HG03432 (cell line): Measurements from ENCODE around the gene FAT1.
A peak's percentile ranks its signal among the peaks of the same experiment; 100 is the strongest.

Source experiments
- ATAC-seq: cut with Tn5 transposase; IDR thresholded peaks from one replicate; pipeline ENCODE4 v1.9.1; 2021; ENCODE audit warnings: mild to moderate bottlenecking, moderate library complexity; ENCODE audit not compliant: unreplicated experiment

The FAT1 gene

DNA sequence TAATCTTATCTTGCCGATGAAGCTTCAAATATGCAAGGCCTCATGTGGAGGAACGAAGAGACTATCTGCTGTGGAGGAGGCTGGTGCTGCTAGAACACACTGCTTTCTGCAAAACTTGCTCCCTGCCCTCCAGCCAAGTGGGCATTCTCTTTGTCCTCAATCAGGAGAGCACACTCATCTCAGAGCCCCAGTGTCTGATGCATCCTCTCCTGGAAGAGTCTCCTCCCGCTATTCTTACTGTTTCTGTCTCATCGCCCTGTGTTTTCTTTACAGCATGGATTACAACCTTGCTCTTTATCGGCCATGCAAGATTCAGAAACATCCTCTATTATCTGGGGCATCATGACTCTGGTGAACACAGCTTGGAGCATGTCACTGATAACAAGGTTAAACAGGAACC lies 100.1 kb downstream of the FAT1 start:
- ATAC-seq: no peak

DNA sequence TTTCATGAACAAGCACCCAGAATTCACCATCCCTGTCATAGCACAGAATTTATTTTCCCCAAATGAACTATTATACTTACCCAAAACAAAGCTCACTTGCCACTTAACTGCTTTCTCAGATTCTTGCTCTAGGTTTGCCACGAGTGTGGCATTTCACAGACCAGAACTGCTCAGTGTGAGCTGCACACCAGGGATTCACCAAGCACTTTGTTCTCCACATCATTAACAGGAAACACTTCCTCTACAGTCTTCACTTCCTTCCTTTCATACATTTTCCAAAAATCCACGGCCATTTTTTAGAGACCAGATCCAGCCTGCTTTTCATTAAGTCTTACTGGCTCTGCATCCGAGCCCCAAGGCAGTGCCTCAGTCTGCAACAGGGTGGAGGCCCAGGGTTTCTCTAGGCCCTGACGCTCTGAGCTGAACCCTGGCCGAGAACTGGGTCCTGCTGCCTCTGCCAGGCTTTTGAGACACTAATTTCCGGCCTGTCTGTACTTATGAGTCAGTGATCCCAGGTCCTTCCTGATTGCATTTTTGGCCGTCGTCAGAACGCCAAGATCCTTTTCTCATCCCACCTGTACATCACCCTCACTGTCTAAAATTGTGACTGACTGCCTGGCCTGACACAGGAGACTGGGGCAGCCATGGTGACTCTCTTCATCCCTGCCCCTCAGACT lies 100.7 kb downstream of the FAT1 start:
- no peak for ATAC-seq

DNA sequence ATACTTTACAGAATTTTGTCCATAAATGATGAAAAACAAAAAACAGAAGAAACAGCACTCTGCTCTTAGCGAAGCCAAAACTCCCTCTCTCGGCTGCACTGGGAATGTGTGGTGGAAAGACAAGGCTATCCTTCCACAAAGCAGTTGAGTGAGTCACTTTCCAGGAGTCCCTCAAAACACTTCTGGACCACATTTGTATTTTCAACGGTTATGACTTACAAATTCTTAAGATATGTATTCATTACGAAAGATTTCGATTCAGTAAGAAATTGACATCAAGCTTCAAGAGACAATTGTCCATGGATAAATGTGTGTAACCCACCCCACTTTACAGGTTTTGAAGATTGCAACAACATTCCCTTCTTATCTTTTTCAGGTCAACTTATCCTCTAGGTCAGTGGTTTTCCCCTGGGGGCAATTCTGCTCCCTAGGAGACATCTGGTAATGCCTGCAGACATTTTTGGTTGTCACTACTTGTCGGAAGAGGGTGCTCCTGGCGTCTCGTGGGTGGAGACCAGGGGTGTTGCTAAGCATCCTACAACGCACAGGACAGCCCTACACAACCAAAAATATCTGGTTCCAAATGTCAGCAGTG lies 101.6 kb downstream of the FAT1 start:
- no peak for ATAC-seq

DNA sequence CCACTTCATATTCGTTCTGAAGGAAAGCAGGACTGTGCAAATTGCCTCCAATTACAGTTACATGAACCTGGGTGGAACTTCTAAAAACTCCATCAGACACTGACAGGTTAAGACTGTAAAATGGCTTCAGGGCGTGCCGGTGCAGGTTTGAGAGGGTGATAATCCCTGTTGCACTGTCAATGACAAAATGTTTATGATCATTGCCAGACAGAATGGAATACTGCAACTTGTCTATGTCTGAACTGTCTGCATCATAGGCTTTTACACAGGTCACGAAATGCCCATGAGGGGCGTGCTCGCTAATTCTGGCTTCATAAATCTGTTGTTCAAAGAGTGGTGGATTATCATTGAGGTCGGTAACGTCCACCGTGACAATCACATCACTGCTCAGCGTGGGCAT lies 104.6 kb downstream of the FAT1 start:
- no peak for ATAC-seq

DNA sequence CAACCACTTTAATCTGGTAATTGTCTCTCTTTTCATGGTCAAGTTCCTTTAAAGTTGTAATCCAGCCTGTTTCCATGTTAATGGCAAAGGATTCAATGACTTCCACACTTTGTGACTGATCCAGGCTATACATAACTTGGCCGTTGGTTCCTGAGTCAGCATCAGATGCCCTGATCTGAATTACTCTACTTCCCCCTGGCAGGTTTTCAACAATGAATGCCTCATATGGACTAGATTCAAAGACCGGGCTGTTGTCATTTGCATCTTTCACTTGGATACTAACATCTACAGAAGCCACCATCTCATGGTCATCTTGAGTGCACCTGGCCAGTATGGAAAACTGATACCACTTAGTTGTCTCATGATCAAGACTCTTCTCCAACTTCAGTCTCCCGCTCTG lies 105.7 kb downstream of the FAT1 start:
- no peak for ATAC-seq

DNA sequence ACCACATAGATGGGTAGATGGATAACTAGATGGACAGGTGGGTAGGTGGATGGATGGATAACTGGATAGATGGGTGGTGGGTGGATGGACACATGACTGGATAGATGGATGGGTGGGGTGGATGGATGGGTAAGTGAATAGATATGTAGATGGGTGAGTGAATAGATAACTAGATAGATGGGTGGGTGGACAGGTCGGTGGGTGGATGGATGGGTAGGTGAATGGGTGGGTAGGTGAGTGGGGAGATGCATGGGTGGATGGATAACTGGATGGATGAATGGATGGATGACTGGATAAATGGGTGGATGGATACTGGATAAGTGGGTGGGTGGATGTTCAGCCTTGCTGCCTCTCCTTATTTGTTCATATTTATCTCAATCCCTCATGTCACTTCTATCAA lies 116.2 kb downstream of the FAT1 start:
- ATAC-seq: no peak

DNA sequence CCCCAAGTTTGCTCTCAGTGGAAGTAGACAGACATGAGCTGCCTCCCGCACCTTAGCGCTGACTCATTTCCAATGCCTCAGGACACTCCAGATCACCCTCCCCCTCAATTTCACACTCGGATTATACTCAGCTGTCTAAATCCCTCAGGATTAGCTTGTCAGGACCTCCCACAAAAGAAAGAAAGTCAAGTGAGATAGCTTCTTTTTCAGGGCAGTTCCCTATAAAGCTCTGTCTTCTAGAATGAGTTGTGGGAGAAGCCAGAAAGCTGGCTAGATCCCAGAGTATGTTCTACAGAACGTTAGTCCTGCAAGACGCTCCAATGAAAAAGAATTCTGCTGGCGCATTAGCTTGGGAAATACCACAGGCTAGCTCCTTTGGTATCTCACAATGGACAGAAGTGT lies 117.1 kb downstream of the FAT1 start:
- ATAC-seq: no peak

DNA sequence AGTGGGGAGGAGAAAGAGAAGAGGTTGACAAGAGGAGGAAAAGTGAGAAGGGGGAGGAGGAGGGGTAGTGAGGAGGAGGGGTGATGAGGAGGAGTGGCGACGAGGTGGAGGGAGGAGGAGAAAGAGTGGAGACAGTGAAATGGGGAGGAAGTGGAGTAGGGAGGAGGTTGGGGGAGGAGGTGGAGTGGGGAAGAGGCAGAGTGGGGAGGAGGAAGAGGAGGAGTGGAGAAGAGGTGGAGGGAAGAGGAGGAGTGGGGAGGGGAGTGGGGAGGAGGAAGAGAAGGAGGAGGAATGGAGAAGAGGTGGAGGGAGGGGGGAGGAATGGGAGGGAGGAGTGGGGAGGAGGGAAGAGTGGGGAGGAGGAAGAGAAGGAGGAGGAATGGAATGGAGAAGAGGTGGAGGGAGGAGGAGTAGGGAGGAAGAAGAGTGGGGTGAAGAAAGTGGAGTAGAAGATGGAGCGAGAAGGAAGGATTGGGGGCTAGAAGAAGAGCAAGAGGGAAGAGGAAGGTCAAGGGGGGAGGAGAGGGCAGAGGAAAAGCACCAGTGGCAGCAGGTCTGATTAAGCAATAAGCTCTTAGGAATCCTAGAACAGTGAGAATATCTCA lies 118.3 kb downstream of the FAT1 start:
- no peak for ATAC-seq

DNA sequence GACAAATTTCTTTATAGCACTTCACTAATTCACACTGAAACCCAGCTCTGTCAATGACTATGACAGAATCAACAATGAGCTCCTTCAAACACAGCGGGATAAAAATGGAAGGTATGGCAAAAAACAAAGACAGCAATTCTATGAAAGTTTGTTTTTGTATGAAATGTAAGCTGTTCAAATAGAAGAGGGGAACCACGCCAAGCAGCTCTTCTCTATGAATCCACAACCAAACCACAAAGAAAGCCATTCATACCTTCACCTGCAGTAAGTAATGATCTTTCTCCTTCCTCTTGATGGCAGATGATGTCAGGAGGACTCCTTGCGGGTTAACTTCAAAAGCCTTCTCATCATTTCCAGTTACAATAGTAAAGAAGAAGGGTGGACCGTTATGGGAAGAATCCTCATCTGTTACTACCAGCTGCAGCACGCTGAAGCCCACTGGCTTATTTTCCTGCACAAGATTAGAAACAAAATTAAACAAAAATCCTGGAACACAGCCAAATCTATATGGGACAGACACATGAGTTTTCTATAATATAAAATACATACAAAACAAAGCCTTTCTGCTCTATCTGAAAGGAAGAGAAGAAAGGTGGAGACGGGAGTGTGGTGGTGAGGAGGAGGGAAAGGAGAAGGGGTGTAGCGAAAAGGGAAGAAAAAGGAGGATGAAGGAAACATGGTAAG lies 119.4 kb downstream of the FAT1 start:
- ATAC-seq: no peak

DNA sequence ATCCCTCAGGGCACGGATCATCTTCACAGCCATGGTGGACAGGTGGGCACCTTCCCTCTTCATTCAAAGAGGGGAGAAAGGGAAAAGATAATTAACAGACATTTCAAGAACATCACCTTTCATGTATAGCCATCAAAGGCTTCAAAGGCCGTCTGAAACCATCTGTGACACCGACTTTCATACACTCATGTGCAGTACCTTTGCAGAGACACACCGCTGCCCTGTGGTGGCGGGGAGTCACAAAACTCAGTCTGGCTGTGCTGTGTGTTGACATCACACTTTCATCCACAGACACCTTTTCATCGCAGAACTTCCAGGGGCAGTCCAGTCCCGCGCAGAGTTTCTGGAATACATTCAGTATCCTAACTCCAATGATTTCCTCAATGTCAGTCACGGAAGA lies 120.7 kb downstream of the FAT1 start:
- no peak for ATAC-seq

DNA sequence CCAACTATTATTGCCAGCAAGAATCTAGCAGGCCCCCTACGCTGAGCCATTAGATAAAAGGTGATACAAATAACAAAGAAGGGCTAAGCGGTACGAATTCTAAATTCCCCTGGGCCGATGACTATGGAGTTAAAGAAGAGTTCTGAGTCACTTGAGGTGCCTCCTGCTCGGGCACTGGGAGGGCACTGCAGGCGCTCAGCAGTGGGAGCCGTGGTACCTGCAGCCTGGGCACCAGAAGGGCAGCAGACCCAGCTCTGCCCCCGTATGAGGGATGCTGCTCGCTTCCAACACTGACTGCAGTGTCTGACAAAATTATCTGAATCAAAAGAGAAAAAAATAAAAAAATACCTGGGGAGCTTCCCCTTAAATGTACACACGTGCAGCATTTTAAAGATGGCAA lies 124.2 kb downstream of the FAT1 start:
- no peak for ATAC-seq

DNA sequence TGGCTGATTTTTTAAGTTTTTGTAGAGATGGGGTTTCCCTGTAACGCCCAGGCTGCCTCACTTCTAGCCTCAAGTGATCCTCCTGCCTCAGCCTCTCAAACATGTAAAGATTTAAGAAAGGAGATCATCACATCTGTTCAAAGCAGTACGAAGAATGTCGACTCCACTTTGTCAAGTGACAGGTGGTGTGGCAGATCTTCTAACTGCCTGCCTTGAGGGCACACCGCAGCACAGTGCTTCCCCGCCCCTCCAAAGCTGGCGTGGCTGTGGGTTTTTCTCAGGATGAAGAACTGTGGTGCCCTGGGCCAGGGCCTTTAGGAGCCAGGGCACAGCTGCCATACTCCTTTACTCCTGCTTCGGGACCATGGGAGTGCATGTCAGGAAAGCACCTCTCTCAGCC lies 125.0 kb downstream of the FAT1 start:
- no peak for ATAC-seq

DNA sequence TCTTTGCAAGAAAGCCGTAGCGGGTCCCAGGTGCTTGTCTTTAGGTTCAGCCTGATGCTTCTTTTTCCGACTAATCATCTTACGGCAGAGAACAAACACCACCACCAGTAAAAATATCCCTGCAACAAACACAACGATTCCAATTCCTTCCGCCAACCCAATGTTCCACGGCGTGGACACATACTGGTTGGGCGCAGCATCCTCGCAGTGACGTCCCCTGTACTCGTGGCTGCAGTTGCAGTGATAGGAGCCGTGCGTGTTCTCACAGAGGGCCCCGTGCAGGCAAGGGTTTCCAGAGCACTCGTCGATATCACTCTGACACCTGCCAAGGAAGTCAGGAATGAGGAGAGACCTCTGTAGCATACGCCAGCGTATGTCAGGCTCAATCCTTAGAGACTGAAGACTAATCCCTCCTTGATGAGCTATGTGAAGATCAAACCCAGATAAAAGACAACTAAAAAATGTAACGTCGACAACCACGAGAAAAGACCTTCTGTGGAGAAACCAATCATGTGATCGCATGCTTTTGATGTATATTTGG lies 126.7 kb downstream of the FAT1 start:
- no peak for ATAC-seq

DNA sequence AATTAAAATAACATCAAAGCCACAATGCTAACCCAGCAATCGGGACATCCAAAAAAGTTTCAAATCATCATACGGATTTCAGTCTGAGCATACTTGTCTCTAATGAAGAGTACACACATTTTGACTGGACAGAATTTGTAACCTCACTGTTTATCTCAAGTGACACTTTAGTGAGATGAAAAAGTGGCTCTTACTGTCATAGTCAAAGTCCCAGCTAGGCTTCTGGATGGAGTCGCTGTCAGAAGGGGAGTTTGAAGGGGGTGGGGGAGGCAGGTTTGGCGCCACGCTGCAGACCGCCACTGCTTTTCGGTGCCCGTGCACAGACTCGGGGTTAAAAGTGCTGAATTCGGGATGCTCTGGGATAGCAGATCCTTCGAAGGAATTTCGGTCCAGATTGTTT lies 127.3 kb downstream of the FAT1 start:
- no peak for ATAC-seq

DNA sequence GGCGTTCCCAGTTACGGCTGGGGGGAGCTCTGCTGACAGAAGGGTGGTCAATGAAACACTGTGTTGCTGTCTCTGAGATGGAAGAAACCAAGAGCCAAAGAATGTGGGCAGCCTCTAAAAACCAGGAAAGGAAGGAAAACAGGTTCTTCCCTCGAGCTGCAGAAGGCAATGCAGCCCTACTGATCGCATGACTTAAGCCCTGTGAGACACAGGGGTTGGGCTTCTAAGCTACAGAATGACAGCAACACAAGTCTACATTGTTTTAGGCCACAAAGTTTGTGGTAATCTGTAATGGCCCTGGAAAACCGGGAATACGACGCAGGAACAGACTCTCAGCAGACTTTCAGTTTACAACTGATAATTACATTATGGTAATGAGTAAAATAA lies 130.1 kb downstream of the FAT1 start:
- ATAC-seq: no peak

DNA sequence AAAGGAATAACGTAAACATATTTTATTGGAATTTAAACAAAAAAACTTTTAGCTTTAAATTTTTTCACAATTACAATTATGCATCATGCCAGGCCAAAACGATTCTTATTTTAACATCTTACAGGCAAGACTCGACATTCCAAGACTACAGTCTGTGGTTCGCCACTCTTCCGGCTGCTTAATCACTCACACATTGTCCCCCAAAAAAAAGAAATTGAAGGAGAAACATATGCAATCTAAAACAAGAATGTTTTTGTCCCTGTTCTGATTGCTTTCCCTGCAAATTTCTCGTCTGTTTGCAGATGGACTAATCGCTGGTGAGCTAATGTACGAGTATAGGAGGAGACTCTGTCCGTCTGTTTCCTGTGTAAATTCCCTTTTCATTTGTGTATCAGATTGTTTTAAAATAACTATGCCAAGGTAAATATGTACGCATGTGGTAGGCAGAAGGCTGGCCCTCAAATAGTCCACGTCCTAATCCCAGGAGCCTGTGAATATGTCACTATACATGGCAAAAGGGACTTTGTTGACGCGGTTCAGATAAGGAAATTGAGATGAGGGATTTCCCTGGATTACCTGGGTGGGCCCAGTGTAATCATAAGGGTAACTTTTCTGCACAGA lies 130.6 kb downstream of the FAT1 start:
- ATAC-seq: no peak

DNA sequence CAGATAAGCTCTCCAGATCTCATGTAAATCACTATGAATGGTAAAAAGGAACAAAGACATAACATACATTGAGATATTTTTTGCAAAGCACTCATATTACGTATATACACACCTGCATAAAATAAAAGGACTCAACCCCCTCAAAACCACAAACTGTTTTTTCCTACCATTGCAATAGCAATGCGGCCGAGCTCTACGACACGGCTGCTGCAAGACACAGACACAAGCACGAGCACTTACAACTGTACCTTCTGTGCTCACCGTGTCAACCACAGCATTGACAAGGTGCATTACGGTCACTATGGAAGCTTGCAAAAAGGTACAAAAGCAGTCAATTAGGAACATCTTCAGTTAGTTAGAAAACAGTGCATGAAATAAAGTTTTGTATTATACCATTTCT lies 131.2 kb downstream of the FAT1 start:
- no peak for ATAC-seq

DNA sequence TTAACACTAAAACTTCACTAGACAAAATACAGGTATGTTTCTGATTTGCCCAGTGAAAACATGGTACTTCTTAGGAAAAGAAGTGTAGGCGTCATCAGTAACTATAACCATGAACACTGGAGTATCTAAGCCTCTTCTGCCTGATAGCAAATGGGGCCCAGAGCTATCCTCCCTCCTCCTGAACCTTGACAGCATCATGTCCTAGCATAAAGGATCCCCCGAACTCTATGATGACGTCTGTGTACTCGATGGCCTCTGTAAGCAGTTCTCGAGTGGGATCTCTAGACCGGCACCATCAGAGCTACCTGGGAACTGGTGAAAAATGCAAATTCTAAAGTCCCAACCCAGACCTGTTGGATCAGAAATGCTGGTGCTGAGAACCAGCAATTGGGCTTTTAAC lies 132.0 kb downstream of the FAT1 start:
- no peak for ATAC-seq

DNA sequence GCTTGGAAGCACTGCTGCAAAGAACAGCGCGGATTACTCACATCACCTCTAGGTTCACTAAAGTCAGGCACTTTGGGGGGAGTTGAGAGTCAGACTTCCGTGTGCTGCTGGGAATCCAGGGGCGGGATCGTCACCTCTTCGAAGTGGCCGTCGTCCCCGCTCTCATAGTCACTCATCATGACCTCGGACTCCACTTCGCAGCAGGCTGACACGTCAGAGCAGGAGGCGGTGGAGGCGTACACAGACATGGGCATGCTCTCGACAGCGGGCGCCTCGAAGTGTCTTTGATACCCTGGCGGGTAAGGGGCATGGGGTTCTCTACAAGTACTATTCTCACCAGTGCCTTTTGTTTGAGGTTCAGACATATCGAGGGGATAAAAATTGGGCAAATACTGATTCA lies 135.2 kb downstream of the FAT1 start:
- ATAC-seq: no peak

DNA sequence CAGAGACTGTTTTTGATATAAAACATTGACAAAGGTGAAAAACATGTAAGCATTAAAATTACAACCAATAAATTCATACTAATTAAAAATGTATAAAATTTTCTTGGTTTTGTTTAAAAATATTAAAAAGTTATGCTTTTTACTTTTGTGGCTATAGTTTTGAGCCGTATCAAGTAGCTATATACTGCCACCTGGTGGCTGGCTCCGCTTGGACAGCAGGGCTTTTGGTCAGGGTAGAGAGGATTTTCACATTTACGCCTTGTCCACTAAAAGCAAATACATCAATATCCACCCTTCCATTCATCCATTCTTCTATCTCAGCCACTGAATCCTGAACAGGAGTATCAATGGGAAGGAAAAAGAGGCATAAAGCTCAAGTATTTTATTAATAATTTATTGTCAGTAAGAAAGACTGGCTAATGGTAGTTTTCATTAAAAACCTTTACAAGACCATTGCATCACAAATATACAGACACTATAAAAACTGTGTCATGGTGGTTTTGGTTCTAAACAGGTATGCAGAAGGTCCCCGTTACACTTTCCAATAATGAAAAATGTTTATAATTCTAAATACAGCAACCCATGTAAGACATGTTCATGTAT lies 136.1 kb downstream of the FAT1 start:
- ATAC-seq: peak; percentile 79

DNA sequence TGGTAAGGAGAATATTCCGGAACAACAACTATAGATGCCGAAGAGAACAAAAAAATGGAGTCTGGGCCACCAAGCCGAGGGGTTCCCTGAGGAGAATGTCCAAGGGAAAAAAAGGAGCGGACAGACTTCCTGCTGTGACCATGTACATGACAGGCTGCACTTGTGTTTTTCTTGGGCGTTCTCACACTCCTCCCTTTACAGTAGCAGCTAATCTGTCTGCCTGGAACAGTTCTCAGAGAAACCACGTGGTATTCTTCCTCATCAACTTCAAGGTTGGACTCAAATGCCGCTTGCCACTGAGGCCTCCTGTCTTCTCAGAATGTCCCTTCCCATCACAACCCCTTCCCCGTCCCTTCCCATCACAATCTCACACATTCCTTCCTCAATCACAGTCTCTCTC lies 137.5 kb downstream of the FAT1 start:
- no peak for ATAC-seq
